Measurements from ENCODE around the gene PRKCQ.

- TF ChIP-seq KDM1A (IDR thresholded peaks at IDR 0.05; ENCODE audit: borderline replicate concordance, low read length) (no peak), EP300 (IDR thresholded peaks at IDR 0.05; ENCODE audit: borderline replicate concordance in 1 of 2, low read depth in 2 of 2, low read length in 2 of 2) (no peak), POLR2A (IDR thresholded peaks at IDR 0.05; ENCODE audit: control extremely low read depth in 1 of 2, low read depth in 2 of 2, low read length in 2 of 2) (no peak), KDM5A (IDR thresholded peaks at IDR 0.05; ENCODE audit: low read length) (no peak), SIN3A (conservative IDR thresholded peaks at IDR 0.05 in 1 of 2, IDR thresholded peaks at IDR 0.05 in 1 of 2; ENCODE audit: low read depth in 1 of 2, low read length in 2 of 2) (no peak)
- TF ChIP-seq, protein P1, sequence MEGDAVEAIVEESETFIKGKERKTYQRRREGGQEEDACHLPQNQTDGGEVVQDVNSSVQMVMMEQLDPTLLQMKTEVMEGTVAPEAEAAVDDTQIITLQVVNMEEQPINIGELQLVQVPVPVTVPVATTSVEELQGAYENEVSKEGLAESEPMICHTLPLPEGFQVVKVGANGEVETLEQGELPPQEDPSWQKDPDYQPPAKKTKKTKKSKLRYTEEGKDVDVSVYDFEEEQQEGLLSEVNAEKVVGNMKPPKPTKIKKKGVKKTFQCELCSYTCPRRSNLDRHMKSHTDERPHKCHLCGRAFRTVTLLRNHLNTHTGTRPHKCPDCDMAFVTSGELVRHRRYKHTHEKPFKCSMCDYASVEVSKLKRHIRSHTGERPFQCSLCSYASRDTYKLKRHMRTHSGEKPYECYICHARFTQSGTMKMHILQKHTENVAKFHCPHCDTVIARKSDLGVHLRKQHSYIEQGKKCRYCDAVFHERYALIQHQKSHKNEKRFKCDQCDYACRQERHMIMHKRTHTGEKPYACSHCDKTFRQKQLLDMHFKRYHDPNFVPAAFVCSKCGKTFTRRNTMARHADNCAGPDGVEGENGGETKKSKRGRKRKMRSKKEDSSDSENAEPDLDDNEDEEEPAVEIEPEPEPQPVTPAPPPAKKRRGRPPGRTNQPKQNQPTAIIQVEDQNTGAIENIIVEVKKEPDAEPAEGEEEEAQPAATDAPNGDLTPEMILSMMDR (IDR thresholded peaks at IDR 0.05; ENCODE audit: control extremely low read depth in 1 of 3, insufficient read depth in 1 of 3, low read depth in 1 of 3, low read length in 3 of 3) = no peak
These were observed 61.2 kb downstream of the PRKCQ start for GRCh38 chr10:6518791-6519429.
